HS-5 (cell line): ENCODE data around the gene CENPL.
"Not testable (repeated sequence)": the region's sequence is repeated elsewhere in the genome, so short reads cannot be mapped to it uniquely, and the experiment has no call there.

Source experiments
- DNase-seq: peaks from one replicate; pipeline ENCODE4 v3.0.0-alpha.2; 2012; ENCODE audit warnings: low read depth

The CENPL gene

GRCh38 chr1:173856903-173857302 is 32.2 kb upstream of the CENPL start:
- no peak for DNase-seq

- no peak for DNase-seq
Observed at GRCh38 chr1:173856014-173856413, 31.3 kb upstream of the CENPL start.

DNA sequence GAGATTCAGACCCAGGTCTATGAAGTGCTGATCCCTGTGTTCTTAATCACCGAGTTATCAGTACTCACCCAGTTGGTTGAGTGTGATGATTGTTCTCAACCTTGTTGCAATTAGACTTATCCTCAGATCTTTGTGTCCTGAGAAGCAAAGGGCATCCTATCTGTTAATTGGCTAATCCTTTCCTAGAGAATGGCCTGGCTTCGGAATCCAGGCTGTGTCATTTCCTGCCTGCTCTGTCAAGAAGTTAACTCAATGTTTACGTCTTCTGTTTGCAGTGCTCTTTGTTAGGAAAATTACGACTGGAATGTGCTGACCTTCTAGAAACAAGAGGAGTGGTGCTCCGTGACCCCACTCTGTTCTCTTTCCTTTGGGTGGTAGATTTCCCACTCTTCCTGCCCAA is 28.4 kb upstream of the CENPL start:
- no peak for DNase-seq

- no peak for DNase-seq
Observed at GRCh38 chr1:173852105-173852504, 27.4 kb upstream of the CENPL start.

GRCh38 chr1:173832748-173833147 is 8.1 kb upstream of the CENPL start:
- no peak for DNase-seq

DNA sequence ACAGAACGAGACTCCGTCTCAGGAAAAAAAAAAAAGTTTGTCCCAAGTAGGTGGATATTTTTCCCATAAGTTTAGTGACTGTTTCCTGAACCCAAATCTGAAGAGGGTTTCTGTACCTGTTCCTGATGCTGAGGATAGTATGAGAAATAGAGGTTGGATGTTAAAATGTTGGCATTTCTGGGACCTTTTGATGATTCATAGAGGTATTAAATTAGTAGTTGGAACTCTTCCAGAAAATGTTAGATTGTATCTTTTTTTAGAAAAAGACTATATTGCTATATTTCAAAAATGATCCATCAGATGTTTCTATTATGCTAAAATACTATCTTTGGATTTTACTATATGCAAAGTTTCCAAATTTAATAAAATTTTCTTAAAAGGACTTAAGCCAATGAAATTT is 2.9 kb upstream of the CENPL start:
- no peak for DNase-seq

GRCh38 chr1:173823781-173824314 is 835 bp downstream of the CENPL start:
- no peak for DNase-seq

DNA sequence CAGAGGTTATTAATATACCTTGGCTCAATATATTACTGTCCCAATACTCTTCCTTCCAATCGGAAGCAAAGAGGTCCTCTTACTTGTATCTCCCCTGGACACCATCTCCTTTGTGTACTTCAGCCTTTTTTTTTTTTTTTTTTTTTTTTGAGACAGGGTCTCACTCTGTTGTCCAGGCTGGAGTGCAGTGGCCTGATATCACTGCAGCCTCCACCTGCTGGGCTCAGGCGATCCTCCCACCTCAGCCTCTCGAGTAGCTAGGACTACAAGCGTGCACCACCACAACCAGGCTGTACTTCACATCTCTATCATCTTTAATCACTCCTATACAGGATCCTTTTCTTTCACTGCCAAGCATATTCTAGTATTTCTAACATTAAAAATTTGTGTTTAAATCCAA is 3.0 kb downstream of the CENPL start:
- no peak for DNase-seq

GRCh38 chr1:173818459-173818858 is 6.2 kb downstream of the CENPL start:
- DNase-seq: no peak

DNA sequence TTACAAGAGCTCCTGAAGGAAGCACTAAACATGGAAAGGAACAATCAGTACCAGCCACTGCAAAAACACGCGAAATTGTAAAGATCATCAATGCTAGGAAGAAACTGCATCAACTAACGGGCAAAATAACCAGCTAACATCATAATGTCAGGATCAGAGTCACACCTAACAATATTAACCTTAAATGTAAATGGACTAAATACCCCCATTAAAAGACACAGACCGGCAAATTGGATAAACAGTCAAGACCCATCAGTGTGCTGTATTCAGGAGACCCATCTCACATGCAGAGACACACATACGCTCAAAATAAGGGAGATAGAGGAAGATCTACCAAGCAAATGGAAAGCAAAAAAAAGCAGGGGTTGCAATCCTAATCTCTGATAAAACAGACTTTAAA is 11.0 kb downstream of the CENPL start:
- DNase-seq: not testable (repeated sequence)

- DNase-seq: no peak
Observed at GRCh38 chr1:173802961-173803360, 21.7 kb downstream of the CENPL start.

GRCh38 chr1:173799995-173800394 is 24.7 kb downstream of the CENPL start:
- DNase-seq: not testable (repeated sequence)

GRCh38 chr1:173798078-173798477 is 26.6 kb downstream of the CENPL start:
- no peak for DNase-seq

DNA sequence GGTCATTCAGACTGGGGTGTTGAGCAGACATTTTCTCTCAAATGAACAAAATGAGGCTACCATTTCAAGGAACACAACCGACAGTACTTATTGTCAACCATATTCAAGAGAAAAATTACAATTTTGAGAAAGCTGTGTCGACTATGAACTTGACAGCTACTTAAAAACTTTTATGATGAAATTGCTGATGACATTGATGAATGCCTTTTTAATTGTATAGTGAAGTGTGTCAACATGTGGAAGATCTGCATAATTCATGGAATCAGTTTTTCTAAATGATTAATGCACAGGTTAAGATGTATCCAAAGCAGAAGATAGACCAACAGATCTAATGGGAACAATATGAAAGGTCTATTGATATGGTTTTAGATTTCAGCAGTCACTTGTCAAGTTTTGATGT is 34.8 kb downstream of the CENPL start:
- DNase-seq: no peak

- no peak for DNase-seq
Observed at GRCh38 chr1:173784997-173785396, 39.7 kb downstream of the CENPL start.

DNA sequence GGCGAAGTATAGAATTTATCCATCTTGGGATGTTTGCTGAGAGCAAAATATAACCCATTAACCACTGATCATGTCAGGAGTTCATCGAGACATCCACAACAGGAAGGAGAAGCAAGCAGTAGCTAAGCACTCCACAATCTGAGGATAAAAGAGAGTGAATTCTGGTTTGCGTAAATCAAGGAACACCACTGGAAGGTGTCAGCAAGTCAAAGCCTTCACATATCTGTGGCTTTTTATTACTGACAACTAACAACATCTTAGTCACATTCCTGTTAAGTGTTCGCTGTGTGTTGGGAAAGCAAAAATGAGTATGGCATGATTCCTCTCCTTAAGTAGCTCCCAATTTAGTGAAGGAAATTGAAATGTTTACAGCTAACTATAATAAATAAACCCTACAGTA is 44.7 kb downstream of the CENPL start:
- DNase-seq: no peak

DNA sequence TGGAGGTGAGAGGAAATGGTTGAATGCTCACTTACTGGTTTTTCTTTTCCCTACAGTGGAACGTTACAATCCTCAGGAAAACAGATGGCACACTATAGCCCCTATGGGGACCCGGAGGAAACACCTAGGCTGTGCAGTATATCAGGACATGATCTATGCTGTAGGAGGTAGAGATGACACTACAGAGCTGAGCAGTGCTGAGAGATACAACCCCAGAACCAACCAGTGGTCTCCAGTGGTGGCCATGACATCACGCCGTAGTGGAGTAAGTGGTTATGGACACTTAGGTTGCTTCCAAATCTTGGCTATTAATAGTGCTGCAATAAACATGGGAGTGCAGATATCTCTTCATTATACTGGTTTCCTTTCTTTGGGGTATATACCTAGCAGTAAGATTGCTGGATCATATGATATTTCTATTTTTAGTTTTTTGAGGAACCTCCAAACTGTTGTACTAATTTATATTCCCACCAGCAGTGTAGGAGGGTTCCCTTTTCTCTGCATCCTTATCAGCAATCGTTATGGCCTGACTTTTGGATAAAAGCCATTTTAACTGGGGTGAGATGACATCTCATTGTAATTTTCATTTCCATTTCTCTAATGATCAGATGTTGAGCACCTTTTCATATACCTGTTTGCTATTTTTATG is 49.0 kb downstream of the CENPL start:
- DNase-seq: no peak

GRCh38 chr1:173771560-173771959 is 53.1 kb downstream of the CENPL start:
- DNase-seq: no peak

GRCh38 chr1:173770330-173770729 is 54.4 kb downstream of the CENPL start:
- not testable (repeated sequence) for DNase-seq

DNA sequence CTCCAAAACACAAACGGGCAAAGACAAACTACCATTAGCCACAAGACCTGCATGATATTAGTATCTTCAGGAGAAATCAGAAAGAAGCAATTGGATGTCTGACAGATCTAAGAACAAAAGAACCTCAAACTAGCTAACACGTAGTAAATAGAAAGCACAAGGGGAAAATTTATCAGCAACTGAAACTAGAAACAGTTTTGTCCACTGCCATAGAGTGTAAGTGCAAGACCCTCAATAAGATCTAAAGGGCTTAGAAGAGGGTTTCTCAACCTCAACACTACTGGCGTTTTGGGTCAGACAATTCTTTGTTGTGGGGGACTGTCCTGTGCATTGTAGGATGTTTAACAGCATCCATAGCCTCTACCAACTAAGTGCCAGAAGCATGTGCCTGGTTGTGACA is 55.9 kb downstream of the CENPL start:
- no peak for DNase-seq

DNA sequence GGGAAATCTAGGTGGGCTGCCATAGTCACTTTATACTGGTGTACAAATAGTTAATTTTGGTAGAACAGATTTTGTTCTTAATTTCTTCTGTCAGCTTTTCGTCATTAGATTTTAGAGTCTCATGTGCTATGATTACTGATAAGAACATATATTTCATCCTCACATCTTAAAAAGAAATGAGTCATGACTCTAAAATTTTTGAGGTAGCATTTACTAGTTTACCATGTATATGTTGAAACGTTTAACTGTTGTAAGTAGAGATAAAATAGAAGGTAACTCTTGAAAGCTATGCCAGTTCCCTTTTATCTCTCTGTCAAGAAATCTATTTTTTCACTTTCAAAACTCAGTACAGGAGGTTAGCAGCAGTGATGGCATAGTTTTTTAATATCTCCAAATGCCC is 56.5 kb downstream of the CENPL start:
- DNase-seq: no peak

- DNase-seq: not testable (repeated sequence)
Observed at GRCh38 chr1:173764331-173764730, 60.4 kb downstream of the CENPL start.

- no peak for DNase-seq
Observed at GRCh38 chr1:173758980-173759379, 65.7 kb downstream of the CENPL start.

DNA sequence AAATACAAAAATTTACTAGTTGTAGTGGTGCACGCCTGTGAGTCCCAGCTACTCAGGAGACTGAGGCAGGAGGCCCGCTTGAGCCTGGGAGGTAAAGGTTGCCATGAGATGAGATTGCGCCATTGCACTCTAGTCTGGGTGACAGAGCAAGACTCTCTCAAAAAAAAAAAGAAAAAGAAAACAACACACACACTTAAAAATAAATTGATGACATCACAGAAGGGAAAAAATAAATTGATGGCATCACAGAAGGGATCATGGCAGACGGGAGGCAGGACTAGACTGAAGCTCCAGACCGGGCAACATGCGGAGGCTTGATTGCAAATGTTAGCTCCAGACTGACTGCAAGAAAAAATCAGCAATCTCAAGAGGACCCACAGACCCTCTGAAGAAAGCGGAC is 66.6 kb downstream of the CENPL start:
- no peak for DNase-seq
